Measurements from ENCODE around the gene OVOL3.

GRCh38 chr19:36082916-36083315 lies 28.0 kb upstream of the OVOL3 start:
- TF ChIP-seq, protein P1, sequence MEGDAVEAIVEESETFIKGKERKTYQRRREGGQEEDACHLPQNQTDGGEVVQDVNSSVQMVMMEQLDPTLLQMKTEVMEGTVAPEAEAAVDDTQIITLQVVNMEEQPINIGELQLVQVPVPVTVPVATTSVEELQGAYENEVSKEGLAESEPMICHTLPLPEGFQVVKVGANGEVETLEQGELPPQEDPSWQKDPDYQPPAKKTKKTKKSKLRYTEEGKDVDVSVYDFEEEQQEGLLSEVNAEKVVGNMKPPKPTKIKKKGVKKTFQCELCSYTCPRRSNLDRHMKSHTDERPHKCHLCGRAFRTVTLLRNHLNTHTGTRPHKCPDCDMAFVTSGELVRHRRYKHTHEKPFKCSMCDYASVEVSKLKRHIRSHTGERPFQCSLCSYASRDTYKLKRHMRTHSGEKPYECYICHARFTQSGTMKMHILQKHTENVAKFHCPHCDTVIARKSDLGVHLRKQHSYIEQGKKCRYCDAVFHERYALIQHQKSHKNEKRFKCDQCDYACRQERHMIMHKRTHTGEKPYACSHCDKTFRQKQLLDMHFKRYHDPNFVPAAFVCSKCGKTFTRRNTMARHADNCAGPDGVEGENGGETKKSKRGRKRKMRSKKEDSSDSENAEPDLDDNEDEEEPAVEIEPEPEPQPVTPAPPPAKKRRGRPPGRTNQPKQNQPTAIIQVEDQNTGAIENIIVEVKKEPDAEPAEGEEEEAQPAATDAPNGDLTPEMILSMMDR (IDR thresholded peaks at IDR 0.05) = no peak
- no peak for TF ChIP-seq POLR2A (IDR thresholded peaks at IDR 0.05)
- TF ChIP-seq EP300 (IDR thresholded peaks at IDR 0.05) = no peak
